Right ventricle myocardium inferior (tissue), 1 donor: ENCODE data around the gene LRPAP1. TPM values are rescaled to one million over a fixed set of nuclear protein-coding genes. Genes with fewer than 3 reads are reported as not detected.
"Not testable (repeated sequence)": the region's sequence is repeated elsewhere in the genome, so short reads cannot be mapped to it uniquely, and the experiment has no call there.

ENCODE experiments used
- ATAC-seq: fragments of 200-7000 bp; cut with Tn5 transposase; one replicate; pipeline ENCODE4 v1.9.1; 2020; ENCODE audit warnings: mild to moderate bottlenecking, moderate library complexity
- DNase-seq: peaks from one replicate; pipeline ENCODE4 v3.0.0; 2021; ENCODE audit errors: missing footprints
- intact Hi-C: fragments of 100-400 bp; cut with DNase I; formaldehyde crosslinking; loops from one replicate; pipeline ENCODE4 v1.11.0; 2022
- long read RNA-seq: library from polyadenylated mRNA; unstranded; transcript quantifications from one replicate; pipeline ENCODE4 v2.0.0, GENCODE V29; 2021
- total RNA-seq: library from RNA; stranded (reverse); fragmentation: NEBNext Ultra II Directional; extraction: Animal tissue kit (Norgen Biotek cat#: 25700); gene quantifications from one replicate; pipeline ENCODE4 v1.2.1, GENCODE V29; 2021
- donor health status: DM: no; HTN: yes; CAD: no; lungs with severe emphysema.

The LRPAP1 gene
- total RNA-seq: 286 TPM
- long read RNA-seq, full-length matches to known transcripts: 366 of 383 reads
- long read RNA-seq, partial matches to known transcripts: 11 of 383 reads
- long read RNA-seq, other reads (novel, unspliced or antisense): 6 of 383 reads

- intact Hi-C loops: loop anchor here (5.0 kb wide), 1 partner anchor 50 kb away; no protein-coding TSS in a partner anchor
- peak; percentile 94 for ATAC-seq
- DNase-seq: peak; percentile 97
Measured at GRCh38 chr4:3531879-3532750, at the start of gene LRPAP1. TSS of gene LRPAP1 (minus strand) at chr4:3532422. CDS start at chr4:3532412, 10 bp downstream.

- ATAC-seq, intact Hi-C loops: not testable (repeated sequence)
Measured at GRCh38 chr4:3581334-3582090, 49.3 kb upstream of the LRPAP1 start.

GRCh38 chr4:3580859-3581258 lies 48.6 kb upstream of the LRPAP1 start:
- ATAC-seq, DNase-seq, intact Hi-C loops: not testable (repeated sequence)

More at GRCh38 chr4:3581334-3582090, 49.3 kb upstream of the LRPAP1 start:
- not testable (repeated sequence) for DNase-seq

GRCh38 chr4:3578527-3579144 lies 46.4 kb upstream of the LRPAP1 start:
- ATAC-seq, DNase-seq, intact Hi-C loops: not testable (repeated sequence)

- intact Hi-C loops, DNase-seq, ATAC-seq: not testable (repeated sequence)
Measured at GRCh38 chr4:3578052-3578451, 45.8 kb upstream of the LRPAP1 start.

- ATAC-seq: peak; percentile 40
- intact Hi-C loops: not testable (repeated sequence)
- peak; percentile 54 for DNase-seq
Measured at GRCh38 chr4:3577208-3577892, 45.1 kb upstream of the LRPAP1 start.

- ATAC-seq, intact Hi-C loops, DNase-seq: not testable (repeated sequence)
Measured at GRCh38 chr4:3576533-3577207, 44.4 kb upstream of the LRPAP1 start.

GRCh38 chr4:3575426-3576369 lies 43.5 kb upstream of the LRPAP1 start:
- intact Hi-C loops, DNase-seq, ATAC-seq: not testable (repeated sequence)

- intact Hi-C loops, DNase-seq, ATAC-seq: not testable (repeated sequence)
Measured at GRCh38 chr4:3574865-3575264, 42.6 kb upstream of the LRPAP1 start.

- DNase-seq, intact Hi-C loops, ATAC-seq: not testable (repeated sequence)
Measured at GRCh38 chr4:3574346-3574745, 42.1 kb upstream of the LRPAP1 start.

- intact Hi-C loops: no loop called here
- ATAC-seq (no peak), DNase-seq (no peak)
Measured at GRCh38 chr4:3573131-3573530, 40.9 kb upstream of the LRPAP1 start.

- ATAC-seq (no peak), DNase-seq (no peak)
- intact Hi-C loops: no loop called here
Measured at GRCh38 chr4:3572363-3572762, 40.1 kb upstream of the LRPAP1 start.

- DNase-seq (no peak), ATAC-seq (no peak)
- intact Hi-C loops: no loop called here
Measured at GRCh38 chr4:3571921-3572320, 39.7 kb upstream of the LRPAP1 start.

- ATAC-seq, intact Hi-C loops, DNase-seq: not testable (repeated sequence)
Measured at GRCh38 chr4:3570923-3571322, 38.7 kb upstream of the LRPAP1 start.

- ATAC-seq, DNase-seq, intact Hi-C loops: not testable (repeated sequence)
Measured at GRCh38 chr4:3569611-3570010, 37.4 kb upstream of the LRPAP1 start.

GRCh38 chr4:3566701-3567100 lies 34.5 kb upstream of the LRPAP1 start:
- ATAC-seq, intact Hi-C loops, DNase-seq: not testable (repeated sequence)
